HEK293 (cell line): ENCODE measurements around the gene HSD17B12.

Source experiments
- CTCF ChIA-PET: fragments of 350-600 bp; formaldehyde crosslinking; extraction: SDS; loops from one replicate; lab custom pipeline; 2021; ENCODE audit warnings: antibody characterized with exemption; lab: Yijun Ruan, JAX
- POLR2A ChIA-PET: fragments of 300-600 bp; formaldehyde crosslinking; extraction: SDS; loops from one replicate; lab custom pipeline; 2020; ENCODE audit warnings: antibody characterized with exemption, inconsistent platforms; lab: Yijun Ruan, JAX
- H3K27ac ChIP-seq: fragments of 200-500 bp; sonication (Bioruptor generic); 2 replicates; pipeline ENCODE4 v1.5.1; 2014; ENCODE audit warnings: low read depth, low read length, control low read depth, inconsistent platforms; ENCODE audit errors: extremely low read depth
- H3K36me3 ChIP-seq, 2 experiments: fragments of 200-500 bp in 1 of 2; sonication (Bioruptor generic) in 1 of 2; 1 replicate in 1 of 2; 2 replicates in 1 of 2; pipeline ENCODE4 v1.5.1; 2014 to 2017; ENCODE audit warnings: inconsistent platforms in 2 of 2, low read length in 2 of 2; ENCODE audit not compliant: control insufficient read depth in 2 of 2, insufficient read depth in 1 of 2
- H3K4me1 ChIP-seq: fragments of 200-500 bp; sonication (Bioruptor generic); 2 replicates; pipeline ENCODE4 v1.5.1; 2014; ENCODE audit warnings: mild to moderate bottlenecking, low read length, inconsistent platforms; ENCODE audit not compliant: control insufficient read depth, insufficient read depth
- H3K4me3 ChIP-seq: 2 replicates; pipeline ENCODE4 v1.5.1; 2011; ENCODE audit warnings: low read depth, mild to moderate bottlenecking, control low read depth, low read length, moderate library complexity
- H3K9me3 ChIP-seq: fragments of 200-500 bp; sonication (Bioruptor generic); 2 replicates; pipeline ENCODE4 v1.5.1; 2014; ENCODE audit warnings: low read depth, low read length, inconsistent platforms; ENCODE audit not compliant: control insufficient read depth, insufficient read depth
- FEZF1 ChIP-seq: fragments of 450-650 bp; formaldehyde crosslinking; IDR thresholded peaks from 2 replicates; pipeline ENCODE4 v1.5.1; 2016; ENCODE audit warnings: missing biosample characterization, missing genetic modification characterization
- GFI1B ChIP-seq: fragments of 450-650 bp; formaldehyde crosslinking; IDR thresholded peaks from 2 replicates; pipeline ENCODE4 v1.5.1; 2016; ENCODE audit warnings: missing biosample characterization, missing genetic modification characterization
- HOXC10 ChIP-seq: sonication (generic); formaldehyde crosslinking; IDR thresholded peaks from 2 replicates; pipeline ENCODE4 v1.8.1; 2023; ENCODE audit warnings: mild to moderate bottlenecking, missing genetic modification reagents
- PRDM2 ChIP-seq: fragments of 450-650 bp; formaldehyde crosslinking; IDR thresholded peaks from 2 replicates; pipeline ENCODE4 v1.5.1; 2016; ENCODE audit warnings: missing biosample characterization, missing genetic modification characterization, borderline replicate concordance
- PRDM4 ChIP-seq: fragments of 450-650 bp; formaldehyde crosslinking; IDR thresholded peaks from 2 replicates; pipeline ENCODE4 v1.5.1; 2017; ENCODE audit warnings: missing biosample characterization, missing genetic modification characterization
- PRDM6 ChIP-seq: fragments of 450-650 bp; formaldehyde crosslinking; IDR thresholded peaks from 2 replicates; pipeline ENCODE4 v1.5.1; 2017; ENCODE audit warnings: missing biosample characterization, missing genetic modification characterization
- SP7 ChIP-seq: fragments of 450-650 bp; formaldehyde crosslinking; IDR thresholded peaks from 2 replicates; pipeline ENCODE4 v1.5.1; 2016; ENCODE audit warnings: missing biosample characterization, missing genetic modification characterization
- ZBTB44 ChIP-seq: fragments of 450-650 bp; IDR thresholded peaks from 2 replicates; pipeline ENCODE4 v1.5.1; 2018; ENCODE audit warnings: missing biosample characterization, mild to moderate bottlenecking, missing genetic modification characterization
- ZBTB6 ChIP-seq: fragments of 450-650 bp; formaldehyde crosslinking; IDR thresholded peaks from 2 replicates; pipeline ENCODE4 v1.5.1; 2017; ENCODE audit warnings: missing biosample characterization, missing genetic modification characterization
- ZNF133 ChIP-seq: fragments of 450-650 bp; formaldehyde crosslinking; IDR thresholded peaks from 2 replicates; pipeline ENCODE4 v1.5.1; 2016; ENCODE audit warnings: missing biosample characterization, missing genetic modification characterization
- ZNF169 ChIP-seq: fragments of 450-650 bp; formaldehyde crosslinking; IDR thresholded peaks from 2 replicates; pipeline ENCODE4 v1.5.1; 2016; ENCODE audit warnings: missing biosample characterization, missing genetic modification characterization
- ZNF221 ChIP-seq: fragments of 450-650 bp; formaldehyde crosslinking; IDR thresholded peaks from 2 replicates; pipeline ENCODE4 v1.5.1; 2017; ENCODE audit warnings: missing biosample characterization, missing genetic modification characterization, borderline replicate concordance
- ZNF362 ChIP-seq: fragments of 450-650 bp; formaldehyde crosslinking; IDR thresholded peaks from 2 replicates; pipeline ENCODE4 v1.5.1; 2016; ENCODE audit warnings: missing biosample characterization, missing genetic modification characterization
- ZNF510 ChIP-seq: fragments of 450-650 bp; formaldehyde crosslinking; IDR thresholded peaks from 2 replicates; pipeline ENCODE4 v1.5.1; 2018; ENCODE audit warnings: mild to moderate bottlenecking, missing genetic modification characterization, missing biosample characterization; ENCODE audit not compliant: insufficient replicate concordance
- ZNF639 ChIP-seq: fragments of 450-650 bp; formaldehyde crosslinking; IDR thresholded peaks from 2 replicates; pipeline ENCODE4 v1.5.1; 2016; ENCODE audit warnings: missing biosample characterization, missing genetic modification characterization

The HSD17B12 gene

GRCh38 chr11:43735961-43736360, 55.4 kb downstream of the HSD17B12 start:
- TF ChIP-seq FEZF1 (tag by site-specific recombination): no peak
- no peak for TF ChIP-seq PRDM6 (tag by site-specific recombination)
- TF ChIP-seq GFI1B (tag by site-specific recombination): no peak
- no peak for TF ChIP-seq PRDM2 (tag by site-specific recombination)
- no peak for TF ChIP-seq ZNF510
- no peak for TF ChIP-seq ZNF169 (tag by site-specific recombination)
- TF ChIP-seq ZBTB6: no peak
- Histone ChIP-seq H3K27ac (no peak overlapping the region), H3K36me3 (peaks cover 0 to 9% of the 10 kb centered on the region in 2 experiments; a peak in 1 of 3 replicates), H3K9me3 (no peaks in the 10 kb centered on the region), H3K4me3 (no peak overlapping the region), H3K4me1 (peaks cover 5% of the 10 kb centered on the region)
- CTCF ChIA-PET: no interaction called here
- POLR2A ChIA-PET: no interaction called here

GRCh38 chr11:43736502-43737200, 56.1 kb downstream of the HSD17B12 start:
- Histone ChIP-seq H3K4me3 (no peak overlapping the region), H3K27ac (no peak overlapping the region), H3K4me1 (peaks cover 5% of the 10 kb centered on the region), H3K36me3 (peaks cover 0 to 9% of the 10 kb centered on the region in 2 experiments; a peak in 1 of 3 replicates), H3K9me3 (no peaks in the 10 kb centered on the region)
- ChIA-PET POLR2A (no interaction called here), CTCF (interaction anchor here (0.6 kb wide), 1 partner anchor 31 kb away, joined by 3 read pairs; no protein-coding TSS in a partner anchor)
- TF ChIP-seq ZNF133 (no peak), ZNF639 (tag by site-specific recombination) (no peak), PRDM4 (no peak), ZNF362 (no peak), SP7 (tag by site-specific recombination) (no peak), ZBTB44 (tag by site-specific recombination) (peak; percentile 48; the same call in 1 of the 2 replicates), FEZF1 (tag by site-specific recombination) (0 out of 2 replicates have a peak, but pooled peaks have one; percentile 29), HOXC10 (no peak), ZNF221 (no peak)
